Activated CD4-positive, alpha-beta T cell treated with anti-CD3 and anti-CD28 coated beads, Interleukin-2, Interleukin-4, amounts not matched to agents 100 ng/mL and 50 ng/mL, durations not matched to agents 16 hours and 8 hours (primary cell): ENCODE measurements around the gene SORBS1.
"Not testable (repeated sequence)": the region's sequence is repeated elsewhere in the genome, so short reads cannot be mapped to it uniquely, and the experiment has no call there.

Experiments used
- DNase-seq: peaks from one replicate; pipeline ENCODE4 v3.0.0-alpha.2; 2020; ENCODE audit warnings: low spot score

Gene SORBS1

DNA sequence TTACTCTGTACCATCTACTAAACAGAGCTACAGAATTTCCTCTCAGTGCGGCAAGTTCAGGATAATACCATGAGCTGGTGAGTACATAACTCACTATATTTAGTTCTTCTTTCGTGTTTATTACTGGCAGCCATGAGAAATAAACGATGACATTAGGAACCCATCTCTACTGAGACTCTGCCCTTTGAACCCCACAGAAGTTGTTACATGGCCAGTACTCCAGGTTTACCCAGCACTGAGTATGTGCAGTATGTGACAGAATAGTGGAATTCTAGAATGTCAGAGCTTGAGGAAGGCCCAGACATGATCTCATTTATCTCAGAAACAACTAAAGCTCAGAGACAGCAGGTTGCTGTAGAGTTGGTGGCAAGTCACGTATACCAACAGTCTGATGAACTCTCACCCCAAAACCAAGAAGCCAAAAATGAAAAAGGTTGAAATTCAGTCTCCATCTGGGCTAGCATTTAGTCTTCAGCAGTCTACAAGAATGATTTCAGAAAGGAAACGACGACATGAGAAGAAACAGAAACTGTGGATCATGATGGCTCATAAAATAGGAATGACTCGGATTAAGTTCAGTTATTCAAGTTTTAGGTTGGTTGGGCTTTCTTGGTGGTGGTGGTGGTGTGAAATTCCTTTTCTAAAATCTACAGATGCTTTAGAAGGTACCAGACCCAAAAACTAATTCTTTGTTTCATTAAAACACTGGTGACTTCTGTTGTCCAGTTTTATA is 78.5 kb downstream of the SORBS1 start:
- no peak for DNase-seq

DNA sequence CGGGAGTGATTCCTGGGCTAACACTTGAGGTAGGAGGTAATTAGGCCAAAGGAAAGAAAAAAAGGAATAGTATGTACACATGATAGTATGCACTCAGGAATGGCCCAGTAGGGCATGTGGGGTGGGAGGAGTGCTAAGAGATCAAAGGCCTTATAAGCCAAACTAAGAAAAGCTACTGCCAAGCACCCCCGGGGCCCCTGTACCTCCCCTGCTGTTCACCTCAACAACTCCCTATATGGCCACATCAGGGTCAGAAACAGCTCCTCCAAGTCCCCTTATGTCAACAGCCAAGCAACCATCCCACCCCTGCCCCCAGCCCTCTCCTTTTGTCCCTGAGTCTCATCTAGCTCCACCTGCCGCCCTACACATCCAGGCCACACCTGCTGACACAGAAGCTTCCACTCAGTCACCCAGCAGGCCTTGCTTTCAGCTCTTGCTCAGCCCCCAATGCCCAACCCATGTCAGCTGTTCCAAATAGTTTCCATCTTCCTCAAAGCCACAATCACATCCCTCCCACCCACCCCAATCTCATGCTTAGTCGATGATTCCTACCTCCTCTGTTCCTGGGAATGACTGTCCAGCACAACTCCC is 80.2 kb downstream of the SORBS1 start:
- no peak for DNase-seq

- DNase-seq: no peak
Observed at GRCh38 chr10:95480102-95480900, 80.9 kb downstream of the SORBS1 start.

- no peak for DNase-seq
Observed at GRCh38 chr10:95478935-95479334, 82.2 kb downstream of the SORBS1 start.

- DNase-seq: no peak
Observed at GRCh38 chr10:95478185-95478584, 83.0 kb downstream of the SORBS1 start.

DNA sequence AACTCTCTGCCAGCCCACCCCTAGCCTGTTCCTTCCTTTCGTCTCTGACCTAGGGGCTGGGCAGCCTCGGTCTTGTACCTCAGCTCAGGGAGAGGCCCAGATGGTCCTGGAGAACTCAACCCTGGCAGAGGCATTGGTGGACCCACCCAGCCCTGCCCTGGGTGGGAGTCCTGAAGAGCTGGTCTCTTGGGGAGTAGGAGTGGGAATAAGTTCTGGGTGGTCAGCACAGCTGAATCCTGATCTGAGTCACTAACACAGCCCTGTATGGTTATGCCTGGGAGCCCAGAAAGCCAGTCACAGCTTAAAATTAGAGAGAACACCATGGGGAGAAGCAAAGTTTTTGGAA is 84.0 kb downstream of the SORBS1 start:
- DNase-seq: no peak

GRCh38 chr10:95476469-95477174 is 84.5 kb downstream of the SORBS1 start:
- no peak for DNase-seq

DNA sequence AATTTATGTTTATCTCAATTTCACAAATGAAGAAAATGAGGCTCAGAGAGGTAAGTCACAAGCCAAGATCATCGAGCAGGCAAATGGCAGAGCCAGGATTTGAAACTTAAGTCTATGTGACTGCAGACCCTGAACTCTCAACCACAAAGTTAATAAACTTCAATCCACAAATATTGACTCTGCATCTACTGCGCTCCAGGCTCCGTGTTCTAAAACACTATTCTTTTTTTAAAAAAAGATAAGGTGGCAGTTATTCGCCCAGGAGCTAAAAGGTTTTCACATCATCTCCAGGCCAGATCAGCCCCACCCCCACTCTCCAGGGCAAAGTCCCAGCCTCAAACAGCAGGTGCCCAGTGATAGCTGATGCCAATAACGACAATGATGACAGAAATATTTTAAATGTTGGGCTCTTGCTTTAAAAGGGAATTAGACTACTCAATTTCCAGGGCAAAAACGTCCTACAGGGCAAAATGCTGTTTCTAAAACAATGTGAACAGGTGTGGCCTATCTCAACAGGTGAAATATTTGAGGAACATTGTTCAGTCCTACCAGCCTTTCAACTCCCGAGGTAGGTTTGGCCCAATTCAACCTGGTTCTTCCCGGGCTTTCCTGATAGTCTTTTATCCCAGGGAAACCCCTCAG is 85.2 kb downstream of the SORBS1 start:
- no peak for DNase-seq

DNA sequence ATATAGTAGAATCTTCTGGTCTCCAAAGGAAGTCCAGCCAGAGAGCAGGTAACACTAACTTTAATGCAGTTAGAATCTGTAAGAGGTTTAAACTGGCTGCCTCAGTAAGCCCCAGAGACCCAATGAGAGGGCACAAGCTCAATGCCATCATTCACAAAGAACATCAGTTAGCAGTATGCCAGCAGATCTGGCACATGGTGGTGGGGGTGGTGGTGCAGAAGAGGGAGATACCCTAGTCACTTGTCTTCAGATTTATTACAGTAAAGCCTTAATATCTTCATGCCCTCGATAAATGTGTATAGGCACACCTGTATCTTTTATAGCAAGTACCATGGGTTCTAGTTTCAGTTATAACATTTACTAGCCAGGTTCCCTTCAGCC is 86.2 kb downstream of the SORBS1 start:
- no peak for DNase-seq

DNA sequence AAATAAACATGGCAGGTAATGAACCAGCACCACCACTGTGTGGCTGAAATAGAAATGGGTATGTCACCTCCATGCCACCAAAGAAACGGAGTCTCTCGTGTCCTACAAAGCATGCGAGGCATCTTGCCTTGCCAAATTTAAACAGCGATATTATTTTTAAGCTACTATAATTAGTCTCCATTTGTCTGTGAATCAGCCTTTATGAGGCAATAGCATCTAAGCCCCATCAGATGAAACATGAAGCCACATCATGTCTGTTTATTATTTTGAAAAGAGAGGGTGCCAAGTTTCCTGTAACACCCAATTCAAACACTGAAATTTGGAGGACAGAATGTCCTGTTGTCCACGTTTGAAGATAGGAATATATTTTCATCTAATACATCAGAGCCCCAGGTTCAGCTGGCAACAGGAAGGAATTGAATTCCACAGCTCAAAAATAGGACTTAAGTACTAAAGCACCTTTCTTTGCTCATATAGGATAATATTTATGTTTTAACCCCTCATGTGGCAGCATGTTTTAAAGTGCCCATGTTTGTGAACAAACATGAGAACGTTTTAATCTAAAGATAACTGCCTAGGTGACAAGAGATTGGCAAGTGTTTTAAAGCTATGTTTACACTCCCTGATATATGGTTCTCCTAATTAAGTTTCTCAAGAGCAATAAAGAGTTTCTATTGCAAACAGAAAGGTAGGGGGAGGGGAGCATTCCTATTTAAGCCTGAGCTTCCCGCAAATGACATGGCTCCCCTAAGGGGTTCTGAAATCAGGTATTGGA is 86.8 kb downstream of the SORBS1 start:
- no peak for DNase-seq

DNA sequence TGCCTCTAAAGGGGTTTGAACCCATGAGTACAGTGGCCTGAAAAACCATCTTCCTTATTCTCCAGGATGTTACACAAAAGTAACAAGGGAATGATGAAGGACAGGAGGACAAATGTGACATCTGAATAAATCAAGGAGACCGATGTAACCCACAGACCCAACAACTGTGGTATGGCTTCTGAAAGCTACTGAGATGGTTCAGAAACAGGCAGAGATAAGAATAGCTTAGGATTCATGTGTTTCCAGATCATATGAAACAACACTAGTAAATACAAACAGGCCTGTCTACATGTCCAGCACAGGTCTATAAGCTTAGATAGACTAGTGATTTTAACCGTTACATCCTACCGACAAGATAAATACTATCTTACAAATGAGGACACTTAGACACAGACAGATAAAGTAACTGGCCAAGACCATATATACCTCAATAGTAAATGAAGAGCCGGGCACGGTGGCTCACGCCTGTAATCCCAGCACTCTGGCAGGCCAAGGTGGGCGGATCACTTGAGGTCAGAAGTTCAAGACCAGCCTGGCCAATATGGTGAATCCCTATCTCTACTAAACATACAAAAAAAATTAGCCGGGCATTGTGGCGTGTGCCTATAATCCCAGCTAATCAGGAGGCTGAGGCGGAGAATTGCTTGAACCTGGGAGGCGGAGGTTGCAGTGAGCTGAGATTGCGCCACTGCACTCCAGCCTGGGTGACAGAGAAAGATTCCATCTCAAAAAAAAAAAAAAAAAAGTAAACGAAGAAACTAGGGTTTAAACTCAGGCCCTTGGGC is 88.7 kb downstream of the SORBS1 start:
- DNase-seq: no peak

DNA sequence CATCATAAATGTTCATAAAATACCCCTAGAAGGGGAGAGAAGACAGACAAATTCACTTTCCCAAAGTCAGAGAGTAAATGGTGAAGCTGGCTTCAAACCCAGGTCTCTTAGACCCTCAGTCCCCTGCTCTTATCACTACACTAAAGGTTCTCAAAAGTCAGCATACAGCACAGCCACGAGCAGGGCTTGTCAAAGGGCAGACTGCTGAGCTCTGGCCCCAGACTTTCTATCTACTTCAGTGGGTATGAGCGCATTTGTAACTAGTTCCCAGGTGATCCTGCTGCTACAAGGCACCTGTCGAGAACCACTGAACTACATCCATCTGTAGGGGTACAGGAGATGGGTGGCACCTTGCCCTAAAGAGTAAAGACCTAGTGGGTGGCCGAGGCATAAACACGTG is 91.5 kb downstream of the SORBS1 start:
- no peak for DNase-seq

- no peak for DNase-seq
Observed at GRCh38 chr10:95469251-95469650, 91.9 kb downstream of the SORBS1 start.

DNA sequence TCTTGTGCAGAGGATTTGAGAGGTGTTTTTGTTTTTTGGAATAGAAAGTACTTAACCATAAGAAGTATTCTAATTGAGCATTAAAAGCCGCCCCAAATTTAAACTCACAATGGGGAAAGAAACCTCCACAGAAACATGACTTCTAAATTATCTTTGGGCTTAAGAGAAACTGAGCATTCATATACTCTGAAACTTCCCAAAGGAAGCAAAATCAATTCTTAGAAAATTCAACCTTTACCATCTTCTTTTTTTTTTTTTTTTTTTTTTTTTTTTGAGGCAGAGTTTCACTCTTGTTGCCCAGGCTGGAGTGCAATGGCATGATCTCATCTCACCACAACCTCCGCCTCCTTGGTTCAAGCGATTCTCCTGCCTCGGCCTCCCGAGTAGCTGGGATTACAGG is 93.5 kb downstream of the SORBS1 start:
- not testable (repeated sequence) for DNase-seq

- no peak for DNase-seq
Observed at GRCh38 chr10:95467162-95467599, 94.0 kb downstream of the SORBS1 start.

GRCh38 chr10:95466436-95466835 is 94.7 kb downstream of the SORBS1 start:
- DNase-seq: no peak

DNA sequence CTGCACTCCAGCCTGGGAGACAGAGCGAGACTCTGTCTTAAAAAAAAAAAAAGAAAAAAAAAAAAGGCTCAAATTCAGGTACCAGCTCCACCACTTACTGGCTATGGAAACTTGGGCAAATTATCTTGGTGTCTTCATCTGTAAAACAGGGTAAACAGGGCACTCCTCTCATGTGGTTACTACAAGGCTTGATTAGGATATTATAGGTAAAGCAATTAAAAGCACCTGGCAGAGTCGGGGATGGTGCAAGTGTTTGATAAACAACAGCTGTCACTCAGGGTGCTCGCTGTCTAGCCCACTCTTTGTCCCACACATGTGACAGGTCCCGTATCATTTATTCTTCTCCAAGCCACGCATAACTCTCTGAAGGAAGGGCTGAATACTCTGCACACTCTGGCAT is 96.9 kb downstream of the SORBS1 start:
- DNase-seq: no peak

DNA sequence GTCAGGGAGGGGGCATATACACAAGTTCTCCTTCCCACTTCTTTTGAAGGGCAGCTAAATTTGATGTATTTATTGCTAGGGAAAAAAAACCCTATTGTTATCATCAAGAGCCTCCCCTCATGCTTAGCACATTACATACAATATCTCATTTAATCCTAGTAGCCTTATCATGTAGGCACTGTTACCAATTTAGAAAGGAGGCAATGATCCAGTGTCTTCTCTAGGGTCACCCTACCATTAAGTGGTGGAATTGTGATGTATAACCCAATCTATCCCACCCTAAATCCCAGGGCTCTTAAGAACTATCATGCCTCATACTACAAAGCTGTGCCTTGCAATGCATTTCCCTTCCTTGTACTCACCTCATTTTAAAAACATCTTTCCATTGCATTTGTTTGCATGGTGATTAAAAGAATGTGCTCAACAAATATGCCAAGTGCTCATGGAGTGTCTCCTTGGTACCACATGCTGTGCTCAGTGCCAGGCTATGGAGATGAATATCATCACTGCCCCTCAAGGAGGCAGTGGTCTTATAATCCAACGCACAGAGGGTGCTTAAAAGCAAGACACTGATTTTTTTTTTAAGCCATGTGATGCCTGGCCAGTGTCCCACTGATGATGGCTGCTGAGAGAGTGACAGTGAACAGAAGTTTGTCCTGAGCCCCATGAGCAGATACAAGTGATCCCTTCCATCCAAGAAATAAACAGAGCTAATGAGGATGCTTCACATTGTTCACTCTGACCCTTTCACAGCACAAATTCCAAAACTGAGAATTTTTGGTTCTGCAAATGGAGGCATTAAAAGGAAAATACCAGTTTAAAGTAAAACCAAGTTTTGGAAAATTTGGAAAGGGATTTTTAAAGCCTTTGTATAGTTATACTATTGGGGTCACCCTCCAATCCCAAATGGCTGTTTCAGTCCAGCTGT is 98.2 kb downstream of the SORBS1 start:
- no peak for DNase-seq

GRCh38 chr10:95461611-95462010 is 99.6 kb downstream of the SORBS1 start:
- DNase-seq: no peak
